Measurements from ENCODE around the gene MRPL1. TPM values are rescaled to one million over a fixed set of nuclear protein-coding genes. Genes with fewer than 3 reads are reported as not detected.
A peak's percentile ranks its signal among the peaks of the same experiment; 100 is the strongest.

The MRPL1 gene
- total and polyA plus RNA-seq, 2 of the 13 experiments (the other 11 are each of a cell fraction or from before 2014, with no cell fraction given) = 23.3 to 61.5 TPM

GRCh38 chr4:77922158-77923094 is 59.8 kb downstream of the MRPL1 start:
- no peaks in the 10 kb centered on the region for H3K79me2 ChIP-seq (ENCODE audit: insufficient read depth, low read length)
- no peaks in the 10 kb centered on the region; a peak in 1 of 5 replicates for H3K27me3 ChIP-seq (ENCODE audit: control insufficient read depth in 1 of 2, insufficient read depth in 2 of 2, low read length in 2 of 2)
- H3K9ac ChIP-seq (ENCODE audit: insufficient read depth, low read depth, low read length) = no peak overlapping the region; the same call in 1 of the 2 replicates
- no peak overlapping the region; a peak in 1 of 6 replicates for H3K4me3 ChIP-seq (replicated peaks in 1 of 3; ENCODE audit: insufficient read depth in 1 of 3, low read depth in 2 of 3, low read length in 3 of 3)
- H3K27ac ChIP-seq (ENCODE audit: extremely low read length, insufficient read depth, low read length) = peak overlapping the region; percentile 63
- DNase-seq (ENCODE audit: low spot score) (peak; percentile 61), FAIRE-seq (no peak), ATAC-seq (peak; percentile 92)
- 92% methylated on average over 4 of the region's 4 CpGs for WGBS (ENCODE audit: low lambda C conversion rate)
- intact Hi-C loops (cut with micrococcal nuclease; ENCODE audit: unreplicated experiment) = loop anchor here (5.0 kb wide), 1 partner anchor 50 kb away; no protein-coding TSS in a partner anchor
- peaks cover 32% of the 10 kb centered on the region for H3K4me1 ChIP-seq (ENCODE audit: insufficient read depth, low read length)
- no peak overlapping the region for H2AFZ ChIP-seq (ENCODE audit: low read length)
- no TSS peak for BruUV-seq (replicated peaks)
- ChIA-PET POLR2A (interaction anchor here (0.6 to 2.7 kb wide), 2 partner anchors 60 to 67 kb away, joined by 3 to 8 read pairs; partner anchors contain the start of gene MRPL1), CTCF (ENCODE audit: low intra/inter-chr PET ratio, low total read pairs) (no interaction called here)
- H4K20me1 ChIP-seq (ENCODE audit: insufficient read depth, low read length) = no peaks in the 10 kb centered on the region
- H3K4me2 ChIP-seq (ENCODE audit: low read depth, low read length) = peak overlapping the region; percentile 50; the same call in 1 of the 2 replicates
- no peaks in the 10 kb centered on the region for H3K9me3 ChIP-seq (ENCODE audit: low read length)
- H3K36me3 ChIP-seq (replicated peaks in 1 of 2; ENCODE audit: control insufficient read depth in 1 of 2, insufficient read depth in 2 of 2, low read length in 2 of 2) = no peaks in the 10 kb centered on the region; a peak in 1 of 5 replicates
- in situ Hi-C loops (cut with HindIII; ENCODE audit: extremely low pct_ligation_motif_present, low pct_unique_long_range_greater_than_20kb) = no loop called here
- TF ChIP-seq JUN (CRISPR knock-in tag; IDR thresholded peaks at IDR 0.05) (no peak), NCOA5 (CRISPR knock-in tag; IDR thresholded peaks at IDR 0.05) (no peak), POGK (CRISPR knock-in tag; conservative IDR thresholded peaks at IDR 0.05) (no peak), ZFP90 (CRISPR knock-in tag; IDR thresholded peaks at IDR 0.05; ENCODE audit: borderline replicate concordance) (no peak), RBAK (CRISPR knock-in tag; IDR thresholded peaks at IDR 0.05) (no peak), KMT2B (CRISPR knock-in tag; IDR thresholded peaks at IDR 0.05) (peak; percentile 19; the same call in 1 of the 2 replicates), IRF9 (CRISPR knock-in tag; IDR thresholded peaks at IDR 0.05; ENCODE audit: borderline replicate concordance) (no peak), PHF8 (CRISPR knock-in tag; IDR thresholded peaks at IDR 0.05) (no peak), ARID5B (CRISPR knock-in tag; IDR thresholded peaks at IDR 0.05) (no peak; the same call in 1 of the 2 replicates), ARID2 (CRISPR knock-in tag; IDR thresholded peaks at IDR 0.05; ENCODE audit: borderline replicate concordance) (peak; percentile 48; the same call in 1 of the 2 replicates), ZNF143 (CRISPR knock-in tag; IDR thresholded peaks at IDR 0.05) (no peak), NR0B2 (CRISPR knock-in tag; IDR thresholded peaks at IDR 0.05) (no peak), KDM4B (CRISPR knock-in tag; IDR thresholded peaks at IDR 0.05) (no peak)
